Measurements from ENCODE around the gene SLC8A3. TPM values are rescaled to one million over a fixed set of nuclear protein-coding genes. Genes with fewer than 3 reads are reported as not detected.

SLC8A3 gene
- total RNA-seq, 1 experiment from 2014 or later, result not detected

- DNase-seq (ENCODE audit: low read depth, low spot score), result no peak
- in situ Hi-C loops (cut with HindIII; ENCODE audit: low pct_unique_long_range_greater_than_20kb, low sequenced_read_pairs), result no loop called here
Observed at GRCh38 chr14:70183991-70184390, 4.8 kb downstream of the SLC8A3 start.

GRCh38 chr14:70181276-70181675, 7.5 kb downstream of the SLC8A3 start:
- no peak for DNase-seq (ENCODE audit: low read depth, low spot score)
- in situ Hi-C loops (cut with HindIII; ENCODE audit: low pct_unique_long_range_greater_than_20kb, low sequenced_read_pairs), result no loop called here

- in situ Hi-C loops (cut with HindIII; ENCODE audit: low pct_unique_long_range_greater_than_20kb, low sequenced_read_pairs), result no loop called here
- DNase-seq (ENCODE audit: low read depth, low spot score), result no peak
Observed at GRCh38 chr14:70180718-70181117, 8.0 kb downstream of the SLC8A3 start.

- in situ Hi-C loops (cut with HindIII; ENCODE audit: low pct_unique_long_range_greater_than_20kb, low sequenced_read_pairs), result no loop called here
- no peak for DNase-seq (ENCODE audit: low read depth, low spot score)
Observed at GRCh38 chr14:70177081-70177800, 11.5 kb downstream of the SLC8A3 start.

- in situ Hi-C loops (cut with HindIII; ENCODE audit: low pct_unique_long_range_greater_than_20kb, low sequenced_read_pairs), result no loop called here
Observed at GRCh38 chr14:70173569-70173968, 15.2 kb downstream of the SLC8A3 start.

GRCh38 chr14:70171726-70172125, 17.0 kb downstream of the SLC8A3 start:
- DNase-seq (ENCODE audit: low read depth, low spot score), result no peak
- in situ Hi-C loops (cut with HindIII; ENCODE audit: low pct_unique_long_range_greater_than_20kb, low sequenced_read_pairs), result no loop called here

More at GRCh38 chr14:70173569-70173968, 15.2 kb downstream of the SLC8A3 start:
- DNase-seq (ENCODE audit: low read depth, low spot score), result no peak

GRCh38 chr14:70170976-70171375, 17.8 kb downstream of the SLC8A3 start:
- DNase-seq (ENCODE audit: low read depth, low spot score), result no peak
- in situ Hi-C loops (cut with HindIII; ENCODE audit: low pct_unique_long_range_greater_than_20kb, low sequenced_read_pairs), result no loop called here

- DNase-seq (ENCODE audit: low read depth, low spot score), result no peak
- in situ Hi-C loops (cut with HindIII; ENCODE audit: low pct_unique_long_range_greater_than_20kb, low sequenced_read_pairs), result no loop called here
Observed at GRCh38 chr14:70168406-70168805, 20.3 kb downstream of the SLC8A3 start.

GRCh38 chr14:70166530-70167203, 22.1 kb downstream of the SLC8A3 start:
- no peak for DNase-seq (ENCODE audit: low read depth, low spot score)
- in situ Hi-C loops (cut with HindIII; ENCODE audit: low pct_unique_long_range_greater_than_20kb, low sequenced_read_pairs), result no loop called here

- no peak for DNase-seq (ENCODE audit: low read depth, low spot score)
- in situ Hi-C loops (cut with HindIII; ENCODE audit: low pct_unique_long_range_greater_than_20kb, low sequenced_read_pairs), result no loop called here
Observed at GRCh38 chr14:70162358-70162757, 26.4 kb downstream of the SLC8A3 start.

- in situ Hi-C loops (cut with HindIII; ENCODE audit: low pct_unique_long_range_greater_than_20kb, low sequenced_read_pairs), result no loop called here
- DNase-seq (ENCODE audit: low read depth, low spot score), result no peak
Observed at GRCh38 chr14:70156592-70156991, 32.2 kb downstream of the SLC8A3 start.

GRCh38 chr14:70152704-70153103, 36.0 kb downstream of the SLC8A3 start:
- in situ Hi-C loops (cut with HindIII; ENCODE audit: low pct_unique_long_range_greater_than_20kb, low sequenced_read_pairs), result no loop called here
- no peak for DNase-seq (ENCODE audit: low read depth, low spot score)

GRCh38 chr14:70152081-70152480, 36.7 kb downstream of the SLC8A3 start:
- in situ Hi-C loops (cut with HindIII; ENCODE audit: low pct_unique_long_range_greater_than_20kb, low sequenced_read_pairs), result no loop called here
- no peak for DNase-seq (ENCODE audit: low read depth, low spot score)

- in situ Hi-C loops (cut with HindIII; ENCODE audit: low pct_unique_long_range_greater_than_20kb, low sequenced_read_pairs), result no loop called here
Observed at GRCh38 chr14:70149596-70150165, 39.1 kb downstream of the SLC8A3 start.

GRCh38 chr14:70148911-70149595, 39.7 kb downstream of the SLC8A3 start:
- in situ Hi-C loops (cut with HindIII; ENCODE audit: low pct_unique_long_range_greater_than_20kb, low sequenced_read_pairs), result no loop called here
- DNase-seq (ENCODE audit: low read depth, low spot score), result no peak

More at GRCh38 chr14:70149596-70150165, 39.1 kb downstream of the SLC8A3 start:
- DNase-seq (ENCODE audit: low read depth, low spot score), result no peak

GRCh38 chr14:70148351-70148750, 40.4 kb downstream of the SLC8A3 start:
- no peak for DNase-seq (ENCODE audit: low read depth, low spot score)
- in situ Hi-C loops (cut with HindIII; ENCODE audit: low pct_unique_long_range_greater_than_20kb, low sequenced_read_pairs), result no loop called here

- in situ Hi-C loops (cut with HindIII; ENCODE audit: low pct_unique_long_range_greater_than_20kb, low sequenced_read_pairs), result no loop called here
Observed at GRCh38 chr14:70144046-70144445, 44.7 kb downstream of the SLC8A3 start.

GRCh38 chr14:70143306-70143705, 45.4 kb downstream of the SLC8A3 start:
- in situ Hi-C loops (cut with HindIII; ENCODE audit: low pct_unique_long_range_greater_than_20kb, low sequenced_read_pairs), result no loop called here
- DNase-seq (ENCODE audit: low read depth, low spot score), result no peak

More at GRCh38 chr14:70144046-70144445, 44.7 kb downstream of the SLC8A3 start:
- DNase-seq (ENCODE audit: low read depth, low spot score), result no peak

Measured in SK-MEL-5 (cell line).